Measurements from ENCODE around the gene ERN1. TPM values are rescaled to one million over a fixed set of nuclear protein-coding genes. Genes with fewer than 3 reads are reported as not detected.

Gene ERN1
- polyA plus RNA-seq, 1 donor from 2014 or later = 2.3 TPM

- peak overlapping the region; percentile 86 for H3K27ac ChIP-seq (ENCODE audit: low read length)
- no peaks in the 10 kb centered on the region for H3K27me3 ChIP-seq (ENCODE audit: insufficient read depth, low read depth, low read length)
- H4K20me1 ChIP-seq (ENCODE audit: insufficient read depth) = no peaks in the 10 kb centered on the region
- peak overlapping the region; percentile 78 for H3K9ac ChIP-seq (ENCODE audit: low read length)
- H3K4me3 ChIP-seq (ENCODE audit: low read length) = peak overlapping the region; percentile 88
- peaks cover 3% of the 10 kb centered on the region for H3K79me2 ChIP-seq (replicated peaks; ENCODE audit: insufficient read depth, low read length)
- no peaks in the 10 kb centered on the region for H3K36me3 ChIP-seq (ENCODE audit: insufficient read depth, low read length)
- peak overlapping the region; percentile 68 for H3K4me2 ChIP-seq (ENCODE audit: low read length)
- no peaks in the 10 kb centered on the region for H3F3A ChIP-seq (ENCODE audit: insufficient read depth, low read length, poor library complexity, severe bottlenecking)
- no peaks in the 10 kb centered on the region for H3K9me2 ChIP-seq (ENCODE audit: insufficient read depth, low read length)
- H2AFZ ChIP-seq (ENCODE audit: low read depth, low read length) = peak overlapping the region; percentile 62
- TF ChIP-seq SMC3 (conservative IDR thresholded peaks at IDR 0.05; ENCODE audit: poor library complexity) (peak; percentile 46), RAD21 (conservative IDR thresholded peaks at IDR 0.05) (no peak), EZH2 (IDR thresholded peaks at IDR 0.05; ENCODE audit: borderline replicate concordance, insufficient read depth, low read length, poor library complexity, severe bottlenecking) (no peak), MXI1 (conservative IDR thresholded peaks at IDR 0.05; ENCODE audit: poor library complexity, severe bottlenecking) (peak; percentile 96), TAF1 (IDR thresholded peaks at IDR 0.05; ENCODE audit: low read depth) (peak; percentile 83), EP300 (conservative IDR thresholded peaks at IDR 0.05; ENCODE audit: poor library complexity, severe bottlenecking) (peak; percentile 27), CTCF (IDR thresholded peaks at IDR 0.05; ENCODE audit: poor library complexity, severe bottlenecking) (no peak), REST (IDR thresholded peaks at IDR 0.05; ENCODE audit: borderline replicate concordance) (peak; percentile 78), POLR2AphosphoS5 (IDR thresholded peaks at IDR 0.05) (peak; percentile 98)
- H3K9me3 ChIP-seq (ENCODE audit: low read length) = no peaks in the 10 kb centered on the region
These were observed 15.9 kb upstream of the ERN1 start for GRCh38 chr17:64145751-64146417.

GRCh38 chr17:64145375-64145750, 15.4 kb upstream of the ERN1 start:
- Histone ChIP-seq H3K27ac (ENCODE audit: low read length) (peak overlapping the region; percentile 24), H3K9me2 (ENCODE audit: insufficient read depth, low read length) (no peaks in the 10 kb centered on the region), H4K20me1 (ENCODE audit: insufficient read depth) (no peaks in the 10 kb centered on the region), H3K4me3 (ENCODE audit: low read length) (peak overlapping the region; percentile 88), H3K4me2 (ENCODE audit: low read length) (peak overlapping the region; percentile 22), H3K27me3 (ENCODE audit: insufficient read depth, low read depth, low read length) (no peaks in the 10 kb centered on the region), H3F3A (ENCODE audit: insufficient read depth, low read length, poor library complexity, severe bottlenecking) (no peaks in the 10 kb centered on the region), H3K9ac (ENCODE audit: low read length) (peak overlapping the region; percentile 32), H3K9me3 (ENCODE audit: low read length) (no peaks in the 10 kb centered on the region), H2AFZ (ENCODE audit: low read depth, low read length) (peak overlapping the region; percentile 18), H3K79me2 (replicated peaks; ENCODE audit: insufficient read depth, low read length) (peaks cover 3% of the 10 kb centered on the region), H3K36me3 (ENCODE audit: insufficient read depth, low read length) (no peaks in the 10 kb centered on the region)
- TF ChIP-seq RAD21 (conservative IDR thresholded peaks at IDR 0.05) (peak; percentile 52), POLR2AphosphoS5 (IDR thresholded peaks at IDR 0.05) (no peak), CTCF (IDR thresholded peaks at IDR 0.05; ENCODE audit: poor library complexity, severe bottlenecking) (peak; percentile 50), EZH2 (IDR thresholded peaks at IDR 0.05; ENCODE audit: borderline replicate concordance, insufficient read depth, low read length, poor library complexity, severe bottlenecking) (no peak)

Measured in neural cell (in vitro differentiated cells).